Activated CD8-positive, alpha-beta memory T cell treated with anti-CD3 and anti-CD28 coated beads for 24 hours (primary cell): ENCODE measurements around the gene MACROD2.

Experiments used
- DNase-seq: peaks from one replicate; pipeline ENCODE4 v3.0.0-alpha.2; 2020

Gene MACROD2

GRCh38 chr20:16027686-16028085, 2032.4 kb downstream of the MACROD2 start:
- DNase-seq, result no peak

GRCh38 chr20:16028923-16029322, 2033.6 kb downstream of the MACROD2 start:
- no peak for DNase-seq

GRCh38 chr20:16030253-16030652, 2034.9 kb downstream of the MACROD2 start:
- DNase-seq, result no peak

GRCh38 chr20:16035576-16035975, 2040.3 kb downstream of the MACROD2 start:
- DNase-seq, result no peak

GRCh38 chr20:16036331-16036730, 2041.0 kb downstream of the MACROD2 start:
- no peak for DNase-seq

- DNase-seq, result no peak
These were observed 2045.4 kb downstream of the MACROD2 start for GRCh38 chr20:16040742-16041141.

GRCh38 chr20:16042731-16043130, 2047.4 kb downstream of the MACROD2 start:
- no peak for DNase-seq

GRCh38 chr20:16043931-16044330, 2048.6 kb downstream of the MACROD2 start:
- DNase-seq, result no peak

GRCh38 chr20:16048876-16049275, 2053.6 kb downstream of the MACROD2 start:
- DNase-seq, result no peak

- DNase-seq, result no peak
These were observed 2054.3 kb downstream of the MACROD2 start for GRCh38 chr20:16049529-16050093.

GRCh38 chr20:16050366-16050765, 2055.1 kb downstream of the MACROD2 start:
- no peak for DNase-seq

- DNase-seq, result no peak
These were observed 2056.7 kb downstream of the MACROD2 start for GRCh38 chr20:16051968-16052367.

GRCh38 chr20:16052456-16052855, 2057.1 kb downstream of the MACROD2 start:
- DNase-seq, result no peak

- no peak for DNase-seq
These were observed 2059.7 kb downstream of the MACROD2 start for GRCh38 chr20:16054985-16055384.

- no peak for DNase-seq
These were observed 2062.3 kb downstream of the MACROD2 start for GRCh38 chr20:16057651-16058050.

GRCh38 chr20:16058268-16058667, 2063.0 kb downstream of the MACROD2 start:
- DNase-seq, result no peak

GRCh38 chr20:16059841-16060240, 2064.5 kb downstream of the MACROD2 start:
- DNase-seq, result no peak

GRCh38 chr20:16061351-16061750, 2066.0 kb downstream of the MACROD2 start:
- DNase-seq, result no peak

GRCh38 chr20:16062661-16063581, 2067.6 kb downstream of the MACROD2 start:
- DNase-seq, result no peak

- DNase-seq, result no peak
These were observed 2068.6 kb downstream of the MACROD2 start for GRCh38 chr20:16063881-16064280.

GRCh38 chr20:16064989-16065707, 2069.8 kb downstream of the MACROD2 start:
- DNase-seq, result no peak

GRCh38 chr20:16066571-16066970, 2071.3 kb downstream of the MACROD2 start:
- DNase-seq, result no peak

- no peak for DNase-seq
These were observed 2074.2 kb downstream of the MACROD2 start for GRCh38 chr20:16069389-16070010.
